Activated CD8-positive, alpha-beta memory T cell treated with anti-CD3 and anti-CD28 coated beads for 24 hours (primary cell): ENCODE measurements around the gene FBXO22.
"Not testable (repeated sequence)": the region's sequence is repeated elsewhere in the genome, so short reads cannot be mapped to it uniquely, and the experiment has no call there.

Source experiments
- DNase-seq: peaks from one replicate; pipeline ENCODE4 v3.0.0-alpha.2; 2020

FBXO22 gene

GRCh38 chr15:75984706-75985105 lies 81.0 kb downstream of the FBXO22 start:
- not testable (repeated sequence) for DNase-seq

- no peak for DNase-seq
These were observed 82.3 kb downstream of the FBXO22 start for GRCh38 chr15:75985971-75986370.

GRCh38 chr15:75989045-75989444 lies 85.4 kb downstream of the FBXO22 start:
- no peak for DNase-seq

GRCh38 chr15:75989875-75990274 lies 86.2 kb downstream of the FBXO22 start:
- DNase-seq, result no peak
